Neural progenitor cell (in vitro differentiated cells): ENCODE measurements around the gene GIT2.

Experiments
- EZH2 ChIP-seq: fragments of 200-600 bp; sonication (generic); IDR thresholded peaks from 2 replicates; pipeline ENCODE4 v1.6.1; 2017; ENCODE audit warnings: antibody characterized with exemption, mild to moderate bottlenecking, moderate library complexity
- TF ChIP-seq, protein P1 (sequence below): fragments of 200-600 bp; sonication (generic); IDR thresholded peaks from 2 replicates; pipeline ENCODE4 v1.5.1; 2017; ENCODE audit warnings: antibody characterized with exemption, mild to moderate bottlenecking

DNA sequence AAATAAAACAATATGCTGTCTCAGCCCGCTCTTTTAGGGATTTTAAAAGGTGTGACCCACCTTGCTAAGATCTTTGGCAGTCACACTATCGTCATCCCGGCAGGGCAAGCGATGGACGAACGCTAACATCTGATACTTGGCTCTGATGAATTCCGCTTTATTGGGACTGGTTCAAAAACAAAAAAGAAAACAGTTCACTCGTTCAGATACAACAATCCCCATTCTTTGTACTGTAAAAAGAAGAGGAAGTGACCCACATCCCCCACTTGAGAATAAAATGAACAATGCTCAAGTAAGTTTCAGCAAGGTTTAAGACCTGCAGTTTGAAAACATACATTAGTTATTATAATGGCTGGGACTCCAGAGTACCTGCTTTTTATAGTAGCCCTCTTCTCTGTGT is 7.3 kb downstream of the GIT2 start:
- TF ChIP-seq, protein P1, sequence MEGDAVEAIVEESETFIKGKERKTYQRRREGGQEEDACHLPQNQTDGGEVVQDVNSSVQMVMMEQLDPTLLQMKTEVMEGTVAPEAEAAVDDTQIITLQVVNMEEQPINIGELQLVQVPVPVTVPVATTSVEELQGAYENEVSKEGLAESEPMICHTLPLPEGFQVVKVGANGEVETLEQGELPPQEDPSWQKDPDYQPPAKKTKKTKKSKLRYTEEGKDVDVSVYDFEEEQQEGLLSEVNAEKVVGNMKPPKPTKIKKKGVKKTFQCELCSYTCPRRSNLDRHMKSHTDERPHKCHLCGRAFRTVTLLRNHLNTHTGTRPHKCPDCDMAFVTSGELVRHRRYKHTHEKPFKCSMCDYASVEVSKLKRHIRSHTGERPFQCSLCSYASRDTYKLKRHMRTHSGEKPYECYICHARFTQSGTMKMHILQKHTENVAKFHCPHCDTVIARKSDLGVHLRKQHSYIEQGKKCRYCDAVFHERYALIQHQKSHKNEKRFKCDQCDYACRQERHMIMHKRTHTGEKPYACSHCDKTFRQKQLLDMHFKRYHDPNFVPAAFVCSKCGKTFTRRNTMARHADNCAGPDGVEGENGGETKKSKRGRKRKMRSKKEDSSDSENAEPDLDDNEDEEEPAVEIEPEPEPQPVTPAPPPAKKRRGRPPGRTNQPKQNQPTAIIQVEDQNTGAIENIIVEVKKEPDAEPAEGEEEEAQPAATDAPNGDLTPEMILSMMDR, result no peak
- TF ChIP-seq EZH2, result no peak
